ENCODE results near the gene ALDH16A1. TPM values are rescaled to one million over a fixed set of nuclear protein-coding genes. Genes with fewer than 3 reads are reported as not detected.

Gene ALDH16A1
- polyA plus RNA-seq, 4 donors = 16.6 to 27.5 (median 18.3) TPM

DNA sequence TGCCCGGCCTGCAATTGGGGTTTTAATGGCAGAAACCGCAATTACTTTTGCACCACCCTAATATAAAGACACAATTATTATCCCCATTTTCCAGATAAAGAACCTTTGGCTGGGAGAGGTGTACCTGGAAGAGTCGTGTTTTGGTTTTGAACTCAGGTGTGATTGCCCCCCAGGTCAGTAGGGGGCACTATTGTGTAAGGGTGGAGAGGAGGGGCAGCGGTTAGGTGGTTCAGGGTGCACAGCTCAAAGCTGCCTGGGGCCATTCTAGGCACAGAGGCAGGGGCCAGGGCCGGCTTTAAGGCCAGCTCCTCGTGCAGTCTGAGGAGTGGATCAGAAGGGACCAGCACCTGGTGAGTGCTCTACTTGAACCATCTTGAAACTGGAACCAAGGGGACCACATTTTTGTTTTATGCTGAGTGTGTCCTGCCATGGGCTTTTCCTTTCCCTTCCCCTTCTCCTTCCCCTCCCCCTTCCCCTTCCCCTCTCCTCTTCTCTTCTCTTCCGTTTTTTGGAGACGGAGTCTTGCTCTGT is 53.6 kb downstream of the ALDH16A1 start:
- no peak for DNase-seq (ENCODE audit: low read depth in 4 of 4, low spot score in 3 of 4)

GRCh38 chr19:49507803-49508494 is 54.9 kb downstream of the ALDH16A1 start:
- no peak for DNase-seq (ENCODE audit: low read depth in 4 of 4, low spot score in 3 of 4)

DNA sequence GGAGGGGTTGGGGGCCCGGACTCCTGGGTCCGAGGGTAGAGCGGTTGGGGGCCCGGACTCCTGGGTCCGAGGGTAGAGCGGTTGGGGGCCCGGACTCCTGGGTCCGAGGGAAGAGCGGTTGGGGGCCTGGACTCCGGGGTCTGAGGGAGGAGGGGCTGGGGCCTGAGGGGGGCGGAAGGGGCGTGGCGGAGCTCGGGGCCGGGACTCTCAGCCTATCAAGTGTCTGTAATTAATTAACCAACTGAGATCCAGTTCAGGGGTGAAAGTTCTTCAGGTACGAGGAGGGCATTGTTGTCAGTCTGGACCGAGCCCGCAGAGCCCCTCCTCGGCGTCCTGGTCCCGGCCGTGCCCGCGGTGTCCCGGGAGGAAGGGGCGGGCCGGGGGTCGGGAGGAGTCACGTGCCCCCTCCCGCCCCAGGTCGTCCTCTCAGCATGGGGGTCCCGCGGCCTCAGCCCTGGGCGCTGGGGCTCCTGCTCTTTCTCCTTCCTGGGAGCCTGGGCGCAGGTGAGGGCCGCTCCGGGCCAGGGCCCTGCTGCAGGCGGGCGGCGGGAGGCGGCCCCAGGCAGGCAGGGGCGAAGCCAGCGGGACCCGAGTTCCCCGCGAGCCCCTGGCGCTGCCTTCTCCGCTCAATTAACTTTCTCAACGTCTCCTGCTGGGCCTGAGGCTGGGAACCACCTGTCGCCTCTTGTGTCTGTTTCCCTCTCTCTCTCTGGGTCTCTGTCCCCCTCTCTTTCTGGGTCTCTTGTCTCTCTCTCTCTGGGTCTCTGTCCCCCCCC is 60.1 kb downstream of the ALDH16A1 start:
- peak in 1 of 4 donors; percentile 46 for DNase-seq (ENCODE audit: low read depth in 4 of 4, low spot score in 3 of 4)

DNA sequence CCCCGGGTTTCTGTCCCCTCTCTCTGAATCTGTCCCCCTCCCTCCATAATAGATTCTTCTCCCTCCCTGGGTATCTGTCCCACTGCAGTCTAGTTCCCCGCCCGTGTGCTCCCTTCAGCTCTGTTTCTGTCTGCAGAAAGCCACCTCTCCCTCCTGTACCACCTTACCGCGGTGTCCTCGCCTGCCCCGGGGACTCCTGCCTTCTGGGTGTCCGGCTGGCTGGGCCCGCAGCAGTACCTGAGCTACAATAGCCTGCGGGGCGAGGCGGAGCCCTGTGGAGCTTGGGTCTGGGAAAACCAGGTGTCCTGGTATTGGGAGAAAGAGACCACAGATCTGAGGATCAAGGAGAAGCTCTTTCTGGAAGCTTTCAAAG is 60.7 kb downstream of the ALDH16A1 start:
- no peak for DNase-seq (ENCODE audit: low read depth in 4 of 4, low spot score in 3 of 4)

DNA sequence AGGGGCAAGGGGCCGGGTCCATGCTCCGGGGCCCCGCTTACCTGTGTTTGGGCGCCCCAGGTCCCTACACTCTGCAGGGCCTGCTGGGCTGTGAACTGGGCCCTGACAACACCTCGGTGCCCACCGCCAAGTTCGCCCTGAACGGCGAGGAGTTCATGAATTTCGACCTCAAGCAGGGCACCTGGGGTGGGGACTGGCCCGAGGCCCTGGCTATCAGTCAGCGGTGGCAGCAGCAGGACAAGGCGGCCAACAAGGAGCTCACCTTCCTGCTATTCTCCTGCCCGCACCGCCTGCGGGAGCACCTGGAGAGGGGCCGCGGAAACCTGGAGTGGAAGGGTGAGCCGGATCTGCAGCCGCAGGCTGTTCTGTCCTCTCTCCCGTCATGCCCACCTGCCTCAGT is 61.1 kb downstream of the ALDH16A1 start:
- no peak for DNase-seq (ENCODE audit: low read depth in 4 of 4, low spot score in 3 of 4)

GRCh38 chr19:49515767-49516166 is 62.7 kb downstream of the ALDH16A1 start:
- DNase-seq (ENCODE audit: low read depth in 4 of 4, low spot score in 3 of 4) = no peak

GRCh38 chr19:49518033-49518432 is 65.0 kb downstream of the ALDH16A1 start:
- no peak for DNase-seq (ENCODE audit: low read depth in 4 of 4, low spot score in 3 of 4)

Other genes starting within 250 kb of the ALDH16A1 start
- gene SLC6A16, start 128.0 kb upstream of the ALDH16A1 start, polyA plus RNA-seq (ENCODE audit: insufficient read length in 4 of 4) = 1 to 10 TPM; 2.5 to 3.3 (median 2.8) TPM
- 10 to 100 TPM; 28.9 to 42.9 (median 36.0) TPM for gene CD37, start 117.8 kb upstream of the ALDH16A1 start, polyA plus RNA-seq (ENCODE audit: insufficient read length in 4 of 4)
- gene TEAD2, start 90.8 kb upstream of the ALDH16A1 start, polyA plus RNA-seq (ENCODE audit: insufficient read length in 4 of 4) = 100 to 1,000 TPM in 2 of 4 donors, 10 to 100 TPM in 2; 95.9 to 107 (median 102) TPM
- 1 to 10 TPM; 3.3 to 6.9 (median 5.4) TPM for gene DKKL1, start 89.3 kb upstream of the ALDH16A1 start, polyA plus RNA-seq (ENCODE audit: insufficient read length in 4 of 4)
- under 1 TPM in 3 of 4 donors, not detected in 1; 0.21 to 0.48 (median 0.29) TPM for gene KASH5, start 65.0 kb upstream of the ALDH16A1 start, polyA plus RNA-seq (ENCODE audit: insufficient read length in 4 of 4)
- gene PTH2, start 29.8 kb upstream of the ALDH16A1 start, polyA plus RNA-seq (ENCODE audit: insufficient read length in 4 of 4) = not detected
- under 1 TPM in 1 of 4 donors, not detected in 3; 0.04 TPM for gene GFY, start 27.8 kb upstream of the ALDH16A1 start, polyA plus RNA-seq (ENCODE audit: insufficient read length in 4 of 4)
- gene SLC17A7, start 11.7 kb upstream of the ALDH16A1 start, polyA plus RNA-seq (ENCODE audit: insufficient read length in 4 of 4) = under 1 TPM; 0.25 to 0.49 (median 0.40) TPM
- gene PIH1D1, start 1.4 kb upstream of the ALDH16A1 start, polyA plus RNA-seq (ENCODE audit: insufficient read length in 4 of 4) = 10 to 100 TPM; 79.0 to 96.1 (median 82.8) TPM
- 1 to 10 TPM; 2.6 to 4.5 (median 3.6) TPM for gene FLT3LG, start 21.0 kb downstream of the ALDH16A1 start, polyA plus RNA-seq (ENCODE audit: insufficient read length in 4 of 4)
- 1,000 to 10,000 TPM; 2,364 to 2,825 (median 2,611) TPM for gene RPL13A, start 34.4 kb downstream of the ALDH16A1 start, polyA plus RNA-seq (ENCODE audit: insufficient read length in 4 of 4)
- gene RPS11, start 43.2 kb downstream of the ALDH16A1 start, polyA plus RNA-seq (ENCODE audit: insufficient read length in 4 of 4) = 1,000 to 10,000 TPM; 2,560 to 2,862 (median 2,794) TPM
- gene FCGRT, start 59.4 kb downstream of the ALDH16A1 start, polyA plus RNA-seq (ENCODE audit: insufficient read length in 4 of 4) = 100 to 1,000 TPM; 242 to 339 (median 259) TPM
- gene RCN3, start 74.8 kb downstream of the ALDH16A1 start, polyA plus RNA-seq (ENCODE audit: insufficient read length in 4 of 4) = 10 to 100 TPM; 14.5 to 23.3 (median 17.4) TPM
- 10 to 100 TPM; 53.6 to 73.7 (median 60.5) TPM for gene NOSIP, start 127.3 kb downstream of the ALDH16A1 start, polyA plus RNA-seq (ENCODE audit: insufficient read length in 4 of 4)
- gene PRRG2, start 128.1 kb downstream of the ALDH16A1 start, polyA plus RNA-seq (ENCODE audit: insufficient read length in 4 of 4) = 1 to 10 TPM; 7.3 to 9.3 (median 8.3) TPM
- 10 to 100 TPM; 17.9 to 27.1 (median 20.2) TPM for gene PRR12, start 138.0 kb downstream of the ALDH16A1 start, polyA plus RNA-seq (ENCODE audit: insufficient read length in 4 of 4)
- gene RRAS, start 186.9 kb downstream of the ALDH16A1 start, polyA plus RNA-seq (ENCODE audit: insufficient read length in 4 of 4) = 10 to 100 TPM; 23.7 to 32.2 (median 25.8) TPM
- gene SCAF1, start 189.0 kb downstream of the ALDH16A1 start, polyA plus RNA-seq (ENCODE audit: insufficient read length in 4 of 4) = 10 to 100 TPM; 31.4 to 47.6 (median 34.7) TPM
- gene IRF3, start 212.6 kb downstream of the ALDH16A1 start, polyA plus RNA-seq (ENCODE audit: insufficient read length in 4 of 4) = 10 to 100 TPM; 41.2 to 56.3 (median 47.9) TPM
- gene BCL2L12, start 212.7 kb downstream of the ALDH16A1 start, polyA plus RNA-seq (ENCODE audit: insufficient read length in 4 of 4) = 10 to 100 TPM; 20.5 to 32.6 (median 23.9) TPM
- 100 to 1,000 TPM; 196 to 239 (median 211) TPM for gene PRMT1, start 224.0 kb downstream of the ALDH16A1 start, polyA plus RNA-seq (ENCODE audit: insufficient read length in 4 of 4)
- gene ADM5, start 236.4 kb downstream of the ALDH16A1 start, polyA plus RNA-seq (ENCODE audit: insufficient read length in 4 of 4) = 1 to 10 TPM in 3 of 4 donors, under 1 TPM in 1; 0.61 to 1.6 (median 1.3) TPM
- gene CPT1C, start 237.9 kb downstream of the ALDH16A1 start, polyA plus RNA-seq (ENCODE audit: insufficient read length in 4 of 4) = 10 to 100 TPM; 10.3 to 13.3 (median 12.2) TPM